Stimulated activated CD4-positive, alpha-beta T cell treated with anti-CD3 and anti-CD28 coated beads, TNF-alpha, amount 100 ng/mL, for 24 hours (primary cell): Measurements from ENCODE around the gene MSL2.
"Not testable (repeated sequence)": the region's sequence is repeated elsewhere in the genome, so short reads cannot be mapped to it uniquely, and the experiment has no call there.

Experiments used
- DNase-seq, 3 experiments: peaks; one replicate each; pipeline ENCODE4 v3.0.0-alpha.2; 2020; ENCODE audit warnings: low read depth in 3 of 3

MSL2 gene

DNA sequence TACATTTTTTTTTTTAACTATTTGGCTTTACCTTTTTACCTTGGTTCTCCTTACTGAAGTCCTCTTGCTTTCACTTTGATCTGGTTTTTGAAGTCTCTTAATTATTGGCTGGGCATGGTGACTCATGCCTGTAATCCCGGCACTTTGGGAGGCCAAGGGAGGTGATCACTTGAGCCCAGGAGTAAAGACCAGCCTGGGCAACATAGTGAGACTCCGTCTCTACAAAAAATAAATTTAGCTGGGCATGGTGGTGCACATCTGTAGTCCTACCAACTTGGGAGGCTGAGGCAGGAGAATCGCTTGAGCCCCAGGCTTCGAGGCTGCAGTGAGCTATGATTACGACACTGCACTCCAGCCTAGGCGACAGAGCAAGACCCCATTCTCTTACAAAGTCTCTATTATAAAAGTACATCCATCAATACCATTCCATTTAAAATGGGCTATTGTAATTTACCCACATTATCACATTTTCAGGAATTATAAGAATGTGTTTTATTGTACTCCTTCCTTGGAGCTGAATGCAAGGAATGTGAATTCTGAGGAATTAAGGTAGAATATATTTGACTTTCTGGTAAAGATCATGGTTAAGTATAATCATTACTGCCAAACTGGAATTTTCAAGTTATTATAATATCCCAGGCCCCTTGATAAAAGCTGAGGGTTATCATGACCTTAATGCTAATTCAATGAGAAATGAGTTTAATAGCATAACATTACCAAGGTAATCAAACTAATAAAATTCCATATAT is 49.0 kb downstream of the MSL2 start:
- no peak for DNase-seq

DNA sequence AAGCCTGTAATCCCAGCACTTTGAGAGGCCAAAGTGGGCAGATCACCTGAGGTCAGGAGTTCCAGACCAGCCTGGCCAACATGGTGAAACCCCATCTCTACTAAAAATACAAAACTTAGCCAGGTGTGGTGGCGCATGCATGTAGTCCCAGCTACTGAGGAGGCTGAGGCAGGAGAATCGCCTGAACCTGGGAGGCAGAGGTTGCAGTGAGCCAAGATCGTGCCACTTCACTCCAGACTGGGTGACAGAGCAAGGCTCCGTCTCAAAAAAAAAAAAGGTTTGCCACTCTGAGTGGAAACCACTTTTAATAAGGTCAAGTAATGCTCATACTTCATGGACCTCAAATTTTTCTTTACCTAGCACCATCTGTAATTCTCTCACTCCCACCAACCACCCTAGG is 51.7 kb downstream of the MSL2 start:
- not testable (repeated sequence) for DNase-seq

DNA sequence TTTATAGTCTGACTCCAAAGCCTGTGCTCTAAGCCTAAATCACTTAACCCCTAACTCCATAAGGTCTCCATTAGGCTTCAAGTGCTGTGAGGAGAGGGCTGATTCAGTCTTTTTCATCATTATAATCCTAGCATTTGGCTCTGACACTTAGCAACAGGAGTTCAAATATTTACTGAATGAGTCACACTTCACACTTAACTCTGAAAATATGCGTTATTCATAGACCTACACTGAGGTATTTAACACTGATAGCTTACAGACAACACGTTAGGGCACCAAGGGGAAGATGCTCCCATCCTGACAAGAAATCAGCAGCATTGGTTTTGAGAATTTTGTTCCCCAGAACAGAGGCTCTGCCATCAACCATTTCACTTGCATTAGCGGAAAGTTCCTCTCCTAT is 53.5 kb downstream of the MSL2 start:
- DNase-seq, result no peak

DNA sequence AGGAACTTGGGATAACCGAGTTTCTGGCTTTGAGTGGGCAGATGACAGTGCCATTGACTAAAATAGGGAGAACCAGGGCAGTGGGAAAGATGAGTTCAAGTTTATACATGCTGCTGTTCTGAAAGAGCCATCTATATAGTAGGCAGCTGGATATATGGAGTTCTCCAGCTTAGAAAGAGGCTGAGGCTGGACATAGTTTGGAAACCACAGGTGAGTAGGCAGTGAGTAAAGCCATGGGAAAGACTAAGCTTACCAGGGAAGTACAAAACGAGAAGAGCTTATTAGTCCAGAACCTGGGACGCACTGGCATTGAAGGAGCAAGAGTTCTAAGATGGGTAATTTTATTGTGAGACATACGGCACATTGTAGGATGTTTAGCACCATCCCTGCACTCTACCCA is 54.2 kb downstream of the MSL2 start:
- DNase-seq, result no peak

DNA sequence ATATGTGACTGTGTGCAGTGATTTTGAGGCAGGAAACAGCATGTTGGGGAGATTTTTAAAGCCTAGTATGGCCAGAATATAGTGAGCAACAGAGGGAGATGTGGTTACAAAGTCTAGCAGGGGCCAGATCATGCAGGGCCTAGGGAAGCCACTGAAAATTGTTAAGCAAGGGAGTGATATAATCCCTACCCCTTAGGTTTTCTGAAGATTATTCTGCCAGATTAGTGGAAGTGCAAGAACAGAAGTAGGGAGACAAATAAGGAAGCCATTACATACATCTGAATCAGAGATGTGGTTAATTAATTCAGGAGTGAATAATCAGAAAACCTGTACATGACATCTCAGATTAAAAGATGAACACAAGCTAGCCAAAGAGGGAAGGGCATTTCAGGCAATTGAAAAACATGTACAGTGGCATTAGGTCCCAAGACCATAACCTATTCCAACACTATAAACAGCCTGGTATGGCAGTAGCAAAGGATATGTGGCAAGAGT is 54.8 kb downstream of the MSL2 start:
- no peak for DNase-seq

DNA sequence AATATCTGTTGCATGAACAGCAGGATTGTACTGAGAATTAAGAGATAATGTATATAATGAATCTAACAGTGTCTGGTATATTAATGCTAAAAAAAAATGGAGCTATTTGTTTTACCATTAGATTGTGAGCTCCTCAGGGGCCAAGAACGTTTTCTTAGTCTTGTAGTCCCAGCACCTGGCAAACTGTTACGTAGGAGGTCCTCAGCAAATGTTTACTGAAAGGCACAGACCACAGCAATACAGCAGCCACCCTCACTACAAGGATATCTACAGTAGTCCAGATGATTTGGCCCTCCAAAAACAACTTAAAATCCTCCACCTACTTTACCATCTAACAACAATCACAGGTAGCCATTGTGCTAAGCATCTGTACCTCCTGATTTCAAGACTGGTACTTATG is 59.7 kb downstream of the MSL2 start:
- DNase-seq, result no peak

DNA sequence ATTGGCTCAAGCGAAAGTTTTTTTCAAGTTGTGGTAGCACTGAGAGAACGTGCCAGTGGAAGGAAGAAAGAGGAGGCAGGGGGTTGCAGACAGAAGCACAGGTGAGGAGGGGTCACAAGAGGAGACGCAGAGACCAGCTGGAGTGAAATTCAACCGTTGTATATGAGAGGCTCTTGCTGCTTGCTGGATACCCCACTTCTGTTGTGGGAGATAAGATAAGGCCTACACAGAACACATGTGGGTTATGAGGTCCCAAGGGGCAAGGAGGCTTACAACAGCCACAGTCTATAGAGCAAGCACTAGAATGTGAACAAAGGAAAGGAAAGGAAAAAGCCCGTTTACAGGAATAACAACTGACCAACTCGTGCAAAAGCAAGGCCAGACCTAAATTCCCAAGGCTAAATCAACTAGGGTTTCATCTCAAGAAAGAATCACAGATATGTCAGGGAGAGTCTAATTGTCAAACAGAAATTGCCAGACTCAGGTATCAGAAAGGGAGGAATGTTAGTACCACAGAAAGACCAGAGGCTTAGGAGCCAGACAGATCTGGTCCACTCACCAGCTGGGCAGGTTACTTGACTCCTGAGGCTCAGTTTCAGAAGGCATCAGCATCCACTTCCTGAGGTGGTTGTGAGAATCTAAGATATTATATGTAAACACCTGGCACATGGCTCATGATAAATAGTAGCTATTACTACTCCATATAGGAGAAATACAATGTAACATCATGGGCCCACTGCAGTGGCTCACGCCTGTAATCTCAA is 60.9 kb downstream of the MSL2 start:
- DNase-seq, result no peak

DNA sequence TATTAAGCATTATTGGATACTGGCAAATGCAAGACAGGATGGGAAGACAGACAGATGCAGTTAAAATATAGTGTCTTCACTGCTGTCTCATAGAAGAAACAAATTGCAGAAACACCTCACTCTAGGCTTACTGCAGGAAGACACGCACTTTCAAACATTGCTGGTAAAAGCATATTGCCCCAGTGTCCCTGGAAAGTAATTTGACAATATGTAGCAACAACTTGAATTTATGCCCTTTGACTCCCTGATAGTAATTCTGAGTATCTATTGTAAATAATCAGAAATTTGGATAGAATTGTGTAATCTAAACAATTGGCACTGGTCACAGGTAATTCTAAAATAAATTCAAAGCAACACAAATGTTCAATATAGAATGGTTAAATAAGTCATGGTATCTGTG is 62.0 kb downstream of the MSL2 start:
- no peak for DNase-seq

DNA sequence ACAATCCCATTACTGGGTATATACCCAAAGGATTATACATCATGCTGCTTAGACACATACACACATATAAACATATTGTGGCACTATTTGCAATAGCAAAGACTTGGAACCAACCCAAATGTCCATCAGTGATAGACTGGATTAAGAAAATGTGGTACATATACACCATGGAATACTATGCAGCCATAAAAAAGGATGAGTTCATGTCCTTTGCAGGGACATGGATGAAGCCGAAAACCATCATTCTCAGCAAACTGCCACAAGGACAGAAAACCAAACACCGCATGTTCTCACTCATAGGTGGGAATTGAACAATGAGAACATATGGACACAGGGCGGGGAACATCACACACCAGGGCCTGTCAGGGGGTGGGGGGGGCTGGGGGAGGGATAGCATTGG is 64.5 kb downstream of the MSL2 start:
- DNase-seq, result not testable (repeated sequence)

DNA sequence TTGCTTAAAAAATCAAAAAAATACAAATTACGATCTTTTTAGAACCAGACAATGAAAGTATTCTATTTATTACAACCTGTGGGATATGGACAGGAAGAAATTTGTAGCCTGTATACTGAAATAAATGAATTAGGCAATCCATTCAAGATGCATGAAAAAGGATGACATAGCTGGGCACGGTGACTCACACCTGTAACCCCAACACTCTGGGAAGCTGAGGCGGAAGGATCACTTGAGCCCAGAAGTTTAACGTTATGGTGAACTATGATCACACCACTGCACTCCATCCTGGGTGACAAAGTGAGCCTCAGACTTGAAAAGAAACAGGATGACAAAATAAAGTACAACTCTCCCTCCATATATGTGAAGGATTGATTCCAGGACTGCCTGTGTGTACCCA is 74.1 kb downstream of the MSL2 start:
- no peak for DNase-seq

DNA sequence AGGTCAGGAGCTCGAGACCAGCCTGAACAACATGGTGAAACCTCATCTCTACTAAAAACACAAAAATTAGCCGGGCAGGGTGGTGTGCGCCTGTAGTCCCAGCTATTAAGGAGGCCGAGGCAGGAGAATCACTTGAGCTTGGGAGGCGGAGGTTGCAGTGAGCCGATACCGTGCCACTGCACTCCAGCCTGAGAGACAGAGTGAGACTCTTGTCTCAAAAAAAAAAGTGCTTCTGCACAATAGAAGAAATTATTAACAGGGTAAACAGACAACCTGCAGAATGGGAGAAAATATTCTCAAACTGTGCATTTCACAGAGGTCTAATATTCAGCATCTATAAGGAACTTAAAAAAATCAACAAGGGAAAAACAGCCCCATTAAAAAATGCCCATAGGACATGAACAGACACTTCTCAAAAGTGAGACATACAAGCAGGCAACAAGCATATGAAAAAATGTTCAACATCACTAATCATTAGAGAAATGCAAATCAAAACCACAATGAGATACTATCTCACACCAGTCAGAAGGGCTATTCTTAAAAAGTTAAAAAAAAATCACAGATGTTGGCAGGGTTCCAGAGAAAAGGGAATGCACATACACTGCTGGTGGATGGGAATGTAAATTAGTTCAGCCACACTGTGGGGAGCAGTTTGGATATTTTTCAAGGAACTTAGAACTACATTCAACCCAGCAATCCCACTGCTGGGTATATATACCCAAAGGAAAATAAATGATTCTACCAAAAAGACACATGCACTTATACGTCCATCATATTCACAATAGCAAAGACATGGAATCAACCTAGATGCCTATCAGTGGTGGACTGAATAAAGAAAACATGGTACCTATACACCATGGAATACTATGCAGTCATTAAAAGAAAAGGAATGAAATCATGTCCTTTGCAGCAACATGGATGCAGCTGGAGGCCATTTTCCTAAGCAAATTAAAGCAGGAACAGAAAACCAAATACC is 75.5 kb downstream of the MSL2 start:
- no peak for DNase-seq

DNA sequence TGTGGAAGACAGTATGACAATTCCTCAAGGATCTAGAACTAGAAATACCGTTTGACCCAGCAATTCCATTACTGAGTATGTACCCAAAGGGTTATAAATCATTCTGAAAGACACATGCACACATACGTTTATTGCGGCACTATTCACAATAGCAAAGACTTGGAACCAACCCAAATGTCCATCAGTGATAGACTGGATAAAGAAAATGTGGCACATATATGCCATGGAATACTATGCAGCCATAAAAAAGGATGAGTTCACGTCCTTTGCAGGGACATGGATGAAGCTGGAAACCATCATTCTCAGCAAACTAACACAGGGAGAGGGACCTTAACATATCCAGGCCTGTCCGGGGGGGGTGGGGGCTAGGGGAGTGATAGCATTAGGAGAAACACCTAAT is 76.4 kb downstream of the MSL2 start:
- DNase-seq, result not testable (repeated sequence)

DNA sequence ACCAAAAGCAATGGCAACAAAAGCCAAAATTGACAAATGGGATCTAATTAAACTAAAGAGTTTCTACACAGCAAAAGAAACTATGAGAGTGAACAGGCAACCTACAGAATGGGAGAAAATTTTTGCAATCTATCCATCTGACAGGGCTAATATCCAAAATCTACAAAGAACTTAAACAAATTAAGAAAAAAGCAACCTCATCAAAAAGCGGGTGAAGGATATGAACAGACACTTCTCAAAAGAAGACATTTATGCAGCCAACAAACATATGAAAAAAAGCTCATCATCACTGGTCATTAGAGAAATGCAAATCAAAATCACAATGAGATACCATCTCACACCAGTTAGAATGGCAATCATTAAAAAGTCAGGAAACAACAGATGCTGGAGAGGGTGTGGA is 76.8 kb downstream of the MSL2 start:
- DNase-seq, result not testable (repeated sequence)

DNA sequence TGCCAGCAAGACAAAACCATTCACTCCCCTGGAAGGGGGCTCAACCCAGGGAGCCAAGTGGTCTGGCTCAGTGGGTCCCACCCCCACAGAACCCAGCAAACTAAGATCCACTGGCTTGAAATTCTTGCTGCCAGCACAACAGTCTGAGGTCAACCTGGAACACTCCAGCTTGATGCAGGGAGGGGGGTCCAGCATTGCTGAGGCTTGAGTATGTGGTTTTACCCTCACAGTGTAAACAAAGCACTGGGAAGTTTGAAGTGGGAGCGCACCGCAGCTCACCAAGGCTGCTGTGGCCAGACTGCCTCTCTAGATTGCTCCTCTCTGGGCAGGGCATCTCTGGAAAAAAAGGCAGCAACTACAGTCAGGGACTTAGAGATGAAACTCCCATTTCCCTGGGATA is 81.7 kb downstream of the MSL2 start:
- DNase-seq, result no peak

DNA sequence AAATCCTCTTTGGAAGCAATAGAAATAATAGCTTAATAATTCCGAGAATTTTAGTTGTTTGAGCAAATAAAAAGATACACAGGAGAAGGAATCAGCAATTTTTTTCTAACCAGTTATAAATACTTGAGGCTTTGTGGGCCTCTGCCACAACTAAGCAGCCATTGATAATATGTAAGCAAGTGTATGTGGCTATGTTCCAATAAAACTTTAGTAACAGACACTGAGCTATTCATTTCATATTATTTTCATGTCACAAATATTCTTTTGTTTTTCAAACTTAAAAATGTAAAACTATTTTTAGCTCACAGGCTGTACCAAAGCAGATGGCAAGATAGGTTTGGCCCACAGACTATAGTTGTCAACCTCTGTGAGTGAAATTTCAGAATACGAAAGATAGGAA is 85.7 kb downstream of the MSL2 start:
- DNase-seq, result no peak

DNA sequence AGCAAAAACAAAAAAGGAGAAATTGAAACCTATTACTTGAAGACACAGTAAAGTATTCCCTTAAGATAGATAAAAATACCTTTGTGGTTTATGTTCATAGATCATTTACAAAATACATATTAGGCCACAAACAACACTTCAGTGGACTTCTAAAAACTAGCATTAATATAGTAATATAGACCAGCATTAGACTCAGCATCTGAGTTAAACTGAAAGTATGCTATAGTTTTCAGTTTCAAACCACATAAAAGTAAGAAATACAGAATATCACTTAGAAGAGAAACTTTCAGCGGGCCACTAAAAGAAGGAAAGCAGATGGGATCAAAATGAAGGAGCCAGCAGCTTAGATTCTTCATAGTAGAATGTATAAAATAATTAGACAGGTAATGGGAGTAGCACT is 86.6 kb downstream of the MSL2 start:
- DNase-seq, result no peak

DNA sequence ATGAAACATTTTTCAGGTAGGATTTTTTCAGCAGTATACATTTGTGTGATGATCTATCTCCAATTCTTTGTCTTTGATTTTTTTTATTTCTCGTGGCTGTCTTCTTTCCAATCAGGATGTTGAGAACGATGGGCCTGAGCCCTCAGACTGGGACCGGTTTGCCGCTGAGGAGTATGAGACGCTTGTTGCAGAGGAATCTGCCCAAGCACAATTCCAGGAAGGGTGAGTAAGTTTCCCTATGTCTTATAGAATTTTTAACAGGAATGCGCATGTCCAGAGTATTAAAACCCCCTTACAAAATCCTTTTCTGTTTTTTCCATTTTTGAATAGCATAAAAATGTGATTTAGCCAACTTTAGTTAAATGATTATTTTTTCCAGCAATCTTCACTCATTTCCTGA is 90.0 kb downstream of the MSL2 start:
- DNase-seq, result no peak

DNA sequence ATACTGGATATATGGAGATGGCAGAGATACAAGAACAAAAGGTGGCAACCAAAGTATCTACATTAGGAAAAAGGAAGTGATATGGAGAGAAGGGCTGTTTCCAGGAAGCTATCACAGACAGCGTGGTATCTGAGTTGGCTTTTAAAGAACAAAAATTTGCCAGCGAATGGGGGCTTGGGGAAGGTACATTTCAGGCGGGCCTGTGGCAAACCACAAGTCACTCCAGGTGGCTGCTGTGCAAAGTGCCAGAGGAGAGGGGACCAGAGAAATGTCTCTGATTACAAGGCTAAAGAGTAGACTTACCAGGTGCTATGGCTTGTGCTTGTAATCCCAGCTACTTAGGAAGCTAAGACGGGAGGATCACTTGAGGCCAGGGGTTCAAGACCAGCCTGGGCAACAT is 91.1 kb downstream of the MSL2 start:
- no peak for DNase-seq
